HG03575 (cell line): ENCODE measurements around the gene TSR1.

ENCODE experiments used
- ATAC-seq: cut with Tn5 transposase; IDR thresholded peaks from one replicate; pipeline ENCODE4 v1.9.1; 2021; ENCODE audit not compliant: unreplicated experiment, insufficient number of reproducible peaks, low FRiP score; ENCODE audit errors: extremely low read depth

TSR1 gene

DNA sequence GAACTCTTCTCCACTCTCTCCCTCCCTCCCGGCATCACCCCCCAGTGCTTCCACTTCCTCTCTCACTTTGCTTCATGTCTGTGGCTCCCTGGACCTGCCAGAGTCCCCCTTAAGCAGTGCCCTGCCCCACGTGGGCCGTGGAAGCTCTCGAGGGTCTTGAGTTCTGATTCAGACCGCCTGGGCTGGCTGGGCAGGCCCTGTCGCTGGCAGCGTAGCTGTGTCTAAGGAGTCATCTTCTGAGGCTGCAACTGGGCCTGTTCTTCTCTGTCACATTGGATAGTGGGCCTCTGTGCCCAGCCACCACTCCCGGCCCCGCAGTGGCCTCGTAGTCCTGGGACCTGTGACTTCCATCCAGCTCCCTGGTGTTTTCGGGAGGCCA is 33.9 kb upstream of the TSR1 start:
- ATAC-seq = no peak

DNA sequence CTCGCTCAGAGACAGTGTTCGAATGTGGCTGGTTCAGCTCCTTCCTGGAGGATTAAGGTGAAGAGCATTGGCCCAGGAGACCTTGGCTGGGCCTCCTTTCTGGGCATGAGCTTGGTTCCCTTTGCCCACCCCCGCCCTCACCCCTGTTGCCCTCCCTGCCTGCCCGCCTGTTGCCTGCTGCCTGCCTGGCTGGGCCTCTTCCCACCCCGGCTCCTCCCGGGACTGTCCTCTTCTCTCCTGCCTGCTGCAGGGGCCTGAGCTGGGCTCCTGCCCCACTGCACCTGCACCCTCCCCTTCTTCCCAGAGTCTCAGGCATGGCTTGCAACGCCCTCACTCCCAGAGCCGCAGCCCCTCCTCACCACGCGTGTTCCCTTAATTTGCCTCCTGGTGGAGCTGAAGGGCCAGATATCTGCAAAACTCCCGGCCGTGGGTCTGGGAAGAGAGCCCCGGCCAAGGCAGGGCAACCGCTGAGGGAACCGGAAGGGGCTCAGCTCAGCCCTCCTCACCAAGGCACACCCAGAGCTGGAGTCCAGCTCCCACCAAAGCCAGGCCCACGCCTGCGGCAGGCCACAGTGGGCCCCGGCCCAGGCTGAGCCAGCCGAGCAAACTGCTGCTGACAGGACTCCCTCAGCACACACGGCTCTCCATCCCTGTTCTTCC is 33.4 kb upstream of the TSR1 start:
- ATAC-seq = no peak

DNA sequence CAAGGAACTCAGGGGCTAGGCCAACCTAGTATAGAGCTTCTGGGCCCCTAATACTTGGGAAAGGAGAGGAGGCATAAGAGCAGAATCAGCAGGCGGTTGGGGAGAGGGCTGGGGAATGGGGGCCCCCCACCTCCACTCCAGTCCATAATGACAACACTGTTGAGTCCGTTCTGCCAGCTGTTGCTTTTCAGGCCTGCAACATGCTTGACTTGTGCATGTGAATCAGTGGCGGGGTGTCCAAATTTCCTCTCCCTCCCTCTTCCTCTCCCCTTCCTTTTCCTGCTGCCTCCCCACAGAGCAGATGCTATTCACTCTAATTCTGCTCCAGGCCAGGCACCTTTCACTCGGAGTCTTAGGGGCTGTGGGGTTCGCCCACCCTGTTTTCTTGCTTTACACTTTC is 32.8 kb upstream of the TSR1 start:
- no peak for ATAC-seq

DNA sequence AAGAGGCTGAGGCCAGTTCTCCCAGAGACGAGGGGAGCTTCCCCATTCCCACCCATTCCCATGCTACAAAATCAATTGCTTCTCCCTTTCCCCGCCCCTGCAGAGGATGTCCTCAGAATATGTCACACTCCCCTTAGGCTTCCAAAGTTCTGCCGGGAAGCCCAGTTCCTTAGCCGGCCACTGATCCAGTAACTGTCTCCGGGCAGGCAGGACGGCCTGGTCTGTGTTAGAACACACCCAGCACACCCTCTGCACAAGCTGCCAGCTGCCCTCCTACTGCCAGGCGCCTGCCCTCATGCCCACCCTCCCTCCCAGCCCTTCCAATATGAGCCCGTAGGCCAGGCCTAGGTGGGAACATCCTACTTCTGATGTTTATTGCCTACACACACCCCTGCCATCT is 32.1 kb upstream of the TSR1 start:
- ATAC-seq = no peak

DNA sequence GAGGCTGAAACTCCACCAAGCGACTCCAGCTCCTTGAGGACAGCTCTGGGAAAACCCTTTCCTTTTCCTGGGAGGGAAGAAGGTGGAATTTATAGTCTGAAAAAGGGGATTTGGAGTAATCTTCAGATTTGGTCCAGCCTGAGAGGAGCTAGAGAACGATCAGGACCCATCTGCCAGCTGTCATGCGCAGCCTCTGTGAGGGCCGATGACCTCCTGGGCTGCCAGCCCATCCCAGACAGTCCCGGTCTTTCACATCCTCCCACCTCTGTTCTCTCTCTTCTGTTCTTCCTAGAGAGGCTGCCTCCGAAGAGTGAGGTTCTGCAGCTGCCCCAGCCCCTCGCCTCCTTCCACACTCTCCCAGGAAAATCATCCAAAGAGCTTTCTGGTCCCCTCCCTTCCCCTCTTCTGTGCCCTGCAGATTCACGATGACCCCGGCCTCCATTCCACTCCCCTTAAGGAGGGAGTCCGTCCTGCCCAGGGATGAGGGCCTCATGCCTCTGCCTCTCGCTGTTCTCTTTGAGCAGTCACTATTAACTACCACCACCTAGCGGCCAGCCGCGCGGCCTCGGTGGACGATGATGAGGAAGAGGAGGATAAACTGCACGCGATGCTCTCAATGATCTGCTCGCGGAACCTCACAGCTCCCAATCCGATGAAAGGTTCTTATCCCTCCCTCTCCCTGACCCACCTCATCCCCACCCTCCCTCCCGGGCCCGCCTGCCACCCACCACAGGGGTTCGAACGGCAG is 30.7 kb upstream of the TSR1 start:
- no peak for ATAC-seq

DNA sequence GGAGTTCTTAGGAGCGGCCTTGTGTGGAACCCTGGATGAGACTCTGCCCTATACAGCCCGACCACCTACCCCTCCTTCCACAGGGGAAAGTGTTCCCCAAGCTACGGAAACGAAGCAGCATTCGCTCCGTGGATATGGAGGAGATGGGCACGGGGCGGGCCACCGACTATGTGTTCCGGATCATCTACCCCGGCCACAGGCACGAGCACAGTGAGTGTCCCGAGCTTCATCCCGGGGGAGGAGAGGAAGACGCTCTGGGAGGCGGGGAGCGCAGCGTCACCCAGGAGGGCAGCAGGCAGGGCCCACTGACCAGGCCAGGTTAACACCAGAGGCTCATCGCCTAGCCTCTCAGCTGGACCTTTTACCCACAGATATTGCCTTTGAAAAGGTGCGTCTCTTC is 28.9 kb upstream of the TSR1 start:
- ATAC-seq = no peak

DNA sequence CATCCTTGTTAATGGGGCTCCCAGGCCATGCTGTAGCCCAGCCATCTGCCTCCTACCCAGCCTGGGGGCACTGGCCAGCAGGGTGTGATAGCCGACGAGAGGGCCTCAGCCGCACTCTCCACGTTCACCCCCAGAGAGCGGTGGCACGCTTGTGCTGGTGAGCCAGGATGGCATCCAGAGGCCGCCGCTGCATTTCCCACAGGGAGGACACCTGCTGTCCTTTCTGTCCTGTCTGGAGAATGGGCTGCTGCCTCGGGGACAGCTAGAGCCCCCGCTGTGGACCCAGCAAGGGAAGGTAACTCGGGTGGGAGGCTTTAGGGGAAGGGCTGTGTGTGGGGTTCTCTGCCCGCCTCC is 28.5 kb upstream of the TSR1 start:
- ATAC-seq = no peak

DNA sequence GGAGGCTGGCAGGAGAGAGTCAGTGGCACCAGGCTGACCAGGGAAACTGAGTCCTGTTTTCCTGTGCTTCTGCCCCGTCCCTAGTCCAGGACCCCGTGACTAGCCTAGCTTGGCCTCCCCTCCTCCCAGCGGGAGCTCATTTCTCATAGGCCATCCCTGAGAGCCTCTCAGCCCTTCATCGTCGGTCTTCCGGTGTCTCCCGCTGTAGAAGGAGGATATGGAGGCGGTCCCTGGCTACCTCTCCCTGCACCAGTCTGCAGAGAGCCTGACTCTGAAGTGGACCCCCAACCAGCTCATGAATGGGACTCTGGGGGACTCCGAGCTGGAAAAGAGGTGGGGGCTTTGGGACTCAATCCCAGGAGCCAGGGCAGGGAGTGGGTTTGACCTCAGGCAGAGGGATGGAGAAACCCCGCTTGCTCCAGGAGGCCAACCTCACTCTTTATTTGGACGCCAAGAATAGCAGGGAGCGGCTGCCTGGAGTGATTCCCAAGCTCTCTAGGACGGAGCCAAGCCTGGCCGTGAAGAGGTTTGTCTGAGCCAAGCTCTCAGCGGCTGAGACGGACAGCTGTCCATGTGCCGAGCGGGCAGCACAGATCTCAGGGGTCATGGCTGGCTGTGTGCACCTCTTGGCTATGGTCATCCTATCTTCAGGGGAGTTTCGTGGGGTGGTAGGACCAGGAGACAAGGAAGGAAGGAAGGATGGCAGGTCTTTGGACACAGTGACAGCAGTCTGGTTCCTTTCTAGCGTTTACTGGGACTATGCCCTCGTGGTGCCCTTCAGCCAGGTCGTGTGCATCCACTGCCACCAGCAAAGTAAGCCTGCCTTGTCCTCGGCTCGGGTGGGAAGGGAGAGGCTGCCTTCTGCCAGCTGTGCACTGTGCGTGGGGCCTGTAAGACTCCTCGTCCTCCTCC is 27.9 kb upstream of the TSR1 start:
- no peak for ATAC-seq

DNA sequence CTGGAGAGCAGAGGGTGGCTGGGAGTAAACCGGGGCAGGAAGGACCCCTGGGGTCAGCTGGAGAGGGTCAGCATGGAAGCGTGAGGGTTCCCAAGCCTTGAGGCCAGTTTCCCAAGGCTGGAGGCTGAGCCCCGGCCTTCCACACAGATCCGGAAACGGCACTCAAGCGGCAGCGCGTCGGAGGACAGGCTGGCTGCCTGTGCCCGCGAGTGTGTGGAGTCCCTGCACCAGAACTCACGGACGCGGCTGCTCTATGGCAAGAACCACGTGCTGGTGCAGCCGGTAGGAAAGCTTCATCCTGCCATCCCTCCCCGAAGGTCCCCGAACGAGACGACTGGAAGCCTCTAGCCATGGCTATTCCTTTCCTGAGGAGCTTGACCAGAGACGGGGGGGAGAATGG is 27.1 kb upstream of the TSR1 start:
- no peak for ATAC-seq

DNA sequence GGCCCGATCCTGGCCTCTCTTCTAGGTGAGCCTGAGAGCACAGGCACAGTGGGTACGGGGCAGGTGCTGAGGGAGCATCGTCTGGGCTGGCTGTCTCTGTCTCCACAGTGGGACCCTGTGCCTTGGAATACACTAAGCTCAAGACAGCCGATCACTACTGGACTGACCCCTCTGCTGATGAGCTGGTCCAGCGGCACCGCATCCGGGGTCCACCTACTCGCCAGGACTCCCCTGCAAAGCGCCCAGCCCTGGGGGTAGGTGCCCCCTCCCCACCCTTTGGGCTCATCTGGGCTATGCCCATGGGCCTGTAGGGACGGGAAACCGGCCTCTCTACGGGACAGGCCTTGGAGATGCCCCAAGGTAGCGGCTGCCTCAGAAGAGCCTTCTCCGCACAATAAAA is 26.6 kb upstream of the TSR1 start:
- no peak for ATAC-seq

DNA sequence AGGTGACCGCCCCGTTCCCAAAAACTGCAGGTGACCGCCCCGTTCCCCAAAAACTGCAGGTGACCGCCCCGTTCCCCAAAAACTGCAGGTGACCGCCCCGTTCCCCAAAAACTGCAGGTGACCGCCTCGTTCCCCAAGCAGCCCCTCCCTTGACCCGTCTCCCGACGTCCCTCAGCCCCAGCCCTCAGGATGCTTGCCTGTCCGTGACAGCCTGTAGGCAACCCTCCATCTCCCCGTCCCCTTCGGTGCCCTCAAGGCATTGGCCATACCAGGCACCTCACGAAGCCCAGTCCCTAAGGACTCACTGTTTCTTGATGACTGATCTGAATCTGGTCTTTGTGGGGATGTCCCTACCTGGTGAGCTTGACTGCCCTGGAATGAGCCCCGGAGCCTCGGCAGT is 26.2 kb upstream of the TSR1 start:
- ATAC-seq = no peak

DNA sequence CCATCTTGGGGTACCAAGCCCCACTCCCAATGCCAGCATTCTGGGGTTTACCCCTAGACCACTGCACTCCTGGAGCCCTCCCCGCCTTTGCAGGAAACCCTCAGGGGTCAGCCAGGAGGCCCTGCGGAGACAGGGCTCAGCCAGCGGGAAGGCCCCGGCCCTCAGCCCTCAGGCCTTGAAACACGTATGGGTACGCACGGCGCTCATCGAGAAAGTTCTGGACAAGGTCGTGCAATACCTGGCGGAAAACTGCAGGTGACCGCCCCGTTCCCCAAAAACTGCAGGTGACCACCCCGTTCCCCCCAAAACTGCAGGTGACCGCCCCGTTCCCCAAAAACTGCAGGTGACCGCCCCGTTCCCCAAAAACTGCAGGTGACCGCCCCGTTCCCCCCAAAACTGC is 25.8 kb upstream of the TSR1 start:
- no peak for ATAC-seq

DNA sequence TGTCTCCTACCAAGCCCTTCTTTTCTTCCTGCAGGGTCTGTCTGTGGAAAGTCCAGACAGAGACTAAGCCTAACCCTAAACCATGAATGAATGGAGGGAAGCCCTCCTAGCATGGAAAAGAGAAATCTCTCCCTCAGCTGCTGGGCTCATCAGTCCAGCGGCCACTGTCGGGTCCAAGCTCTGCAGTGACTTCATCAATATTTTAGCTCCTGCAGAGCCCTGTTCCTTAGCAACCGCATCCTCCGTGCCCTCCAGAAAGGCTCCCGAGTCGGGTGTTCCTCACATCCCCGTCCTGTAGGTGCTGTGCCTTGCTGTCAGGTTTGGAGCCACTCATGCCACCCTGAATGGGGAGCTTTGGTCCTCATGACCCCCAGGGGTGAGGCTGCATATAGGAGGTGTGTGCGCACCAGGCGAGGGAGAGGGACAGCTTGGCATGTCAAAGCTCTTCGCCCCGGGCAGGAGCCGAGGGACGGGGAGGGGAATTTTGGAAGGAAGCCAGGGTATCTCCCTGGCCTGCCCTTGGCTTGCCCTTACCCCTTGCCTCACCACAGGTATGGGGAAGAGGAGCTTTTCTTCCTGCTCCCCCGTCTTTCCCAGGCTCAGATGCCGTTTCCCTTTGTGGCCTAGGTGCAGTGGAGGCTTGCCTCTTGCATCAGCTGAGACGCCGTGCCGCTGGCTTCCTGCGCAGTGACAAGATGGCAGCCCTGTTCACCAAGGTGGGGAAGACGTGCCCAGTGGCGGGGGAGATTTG is 24.9 kb upstream of the TSR1 start:
- ATAC-seq = no peak

DNA sequence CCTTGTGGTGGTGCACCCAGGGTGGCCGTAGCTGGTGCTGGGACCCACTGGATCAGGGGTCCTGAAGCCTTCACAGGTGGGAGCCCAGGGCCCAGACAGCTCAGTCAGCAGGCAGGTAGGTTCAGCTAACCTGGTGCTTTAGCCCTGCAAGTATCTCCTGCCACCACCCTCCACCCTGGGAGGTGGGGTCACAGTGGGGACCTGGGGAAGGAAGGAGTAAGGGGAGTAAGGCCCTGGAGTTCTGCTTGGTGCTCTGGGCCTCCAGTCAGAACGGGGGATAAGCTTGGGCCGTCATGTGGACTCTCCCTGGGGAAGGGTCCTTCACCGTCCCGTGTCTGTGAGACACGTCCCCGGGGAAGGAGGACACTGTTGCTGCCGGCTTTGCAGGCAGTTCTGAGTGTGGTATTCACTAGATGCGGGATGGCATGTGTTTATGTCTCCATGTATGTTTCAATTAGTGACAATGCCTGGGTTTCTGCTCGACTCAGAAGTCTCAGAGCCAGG is 21.7 kb upstream of the TSR1 start:
- ATAC-seq = no peak

DNA sequence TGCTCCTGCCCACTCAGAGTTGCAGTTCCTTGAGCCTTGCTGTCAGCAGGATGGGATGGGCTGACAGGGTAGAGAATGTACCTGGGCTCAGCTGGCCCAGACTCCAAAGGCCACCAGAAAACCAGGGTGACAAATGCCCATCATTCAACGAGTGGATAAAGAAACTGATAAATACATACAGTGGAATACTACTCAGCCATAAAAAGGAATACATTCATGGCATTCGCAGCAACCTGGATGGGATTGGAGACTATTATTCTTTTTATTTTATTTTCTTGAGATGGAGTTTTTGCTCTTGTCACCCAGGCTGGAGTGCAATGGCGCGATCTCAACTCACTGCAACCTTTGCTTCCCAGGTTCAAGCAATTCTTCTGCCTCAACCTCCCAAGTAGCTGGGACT is 21.0 kb upstream of the TSR1 start:
- no peak for ATAC-seq

DNA sequence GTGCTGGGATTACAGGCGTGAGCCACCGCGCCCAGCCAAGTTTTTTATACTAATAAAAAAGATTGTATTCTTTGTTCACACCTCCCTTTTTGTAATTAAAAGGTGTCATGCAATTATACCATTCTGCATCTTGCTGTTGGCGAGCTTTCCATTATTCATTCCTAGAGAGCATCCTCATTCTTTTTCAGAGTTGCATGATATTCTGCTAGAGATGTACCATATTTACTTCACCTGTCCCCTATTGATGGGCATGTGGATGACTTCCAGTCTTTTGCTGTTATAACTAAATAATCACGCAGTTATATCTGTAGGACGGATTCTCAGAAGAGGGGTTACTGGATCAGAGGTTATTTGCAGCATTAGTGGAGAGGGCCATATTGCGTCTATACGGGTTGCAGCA is 18.1 kb upstream of the TSR1 start:
- ATAC-seq = no peak

DNA sequence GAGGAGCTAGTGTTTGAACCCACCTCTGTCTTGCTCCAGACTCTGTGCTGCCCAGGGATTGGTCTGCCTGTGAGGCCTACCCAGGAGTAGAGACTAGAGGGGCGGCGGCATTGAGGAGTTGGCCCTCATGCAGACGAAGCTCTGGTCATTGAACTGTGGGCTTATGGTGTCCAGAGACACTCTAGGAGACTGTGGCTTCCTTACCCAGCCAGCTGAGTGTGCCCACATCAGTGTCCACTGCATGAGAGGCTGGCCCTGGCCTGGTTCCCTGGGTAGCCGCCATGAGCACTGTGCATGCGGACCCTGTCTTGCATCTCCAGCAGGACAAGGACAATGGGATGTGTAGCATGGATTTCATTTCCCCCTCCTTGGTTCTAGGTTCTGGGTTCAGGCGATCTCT is 15.0 kb upstream of the TSR1 start:
- no peak for ATAC-seq

DNA sequence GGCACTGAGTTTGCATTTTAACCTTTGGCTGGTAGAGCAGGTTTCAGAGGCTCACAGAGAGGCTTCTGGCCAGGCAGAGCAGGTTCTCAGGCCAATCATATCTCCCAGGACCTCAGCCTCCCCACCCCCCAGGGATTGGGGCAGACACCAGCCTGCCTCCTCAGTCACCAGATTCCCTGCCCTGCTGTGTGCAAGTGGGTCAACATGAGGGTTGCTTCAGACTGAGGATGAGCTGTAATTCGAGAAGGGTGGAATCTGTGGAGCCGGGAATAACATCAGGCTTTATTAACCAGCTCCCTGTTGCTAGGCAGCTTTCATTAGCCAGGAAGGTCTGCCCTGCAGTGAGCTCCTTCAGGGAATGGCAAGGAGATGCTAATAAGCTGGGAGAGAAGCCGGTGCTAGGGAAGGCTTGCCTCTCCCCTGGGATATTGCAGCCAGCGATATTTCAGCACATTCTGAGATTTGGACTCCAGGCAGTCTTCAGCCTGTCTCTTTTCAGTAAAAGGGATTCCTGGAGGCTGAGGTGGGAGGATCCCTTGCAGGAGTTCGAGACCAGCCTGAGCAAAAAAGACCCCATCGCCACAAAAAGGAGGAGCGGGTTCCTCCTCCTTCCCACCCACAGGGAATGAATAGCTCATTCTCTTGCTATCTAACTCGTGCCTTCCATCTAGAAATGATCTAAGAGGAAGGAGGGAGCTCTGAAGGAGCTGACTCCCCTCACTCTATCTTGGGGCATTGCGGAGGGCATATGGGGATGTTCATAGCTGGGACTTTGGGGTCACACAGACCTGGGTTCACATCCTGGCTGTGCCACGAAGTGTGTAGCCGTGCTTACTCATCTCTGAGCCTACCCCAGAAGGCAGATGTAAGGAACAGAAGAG is 11.8 kb upstream of the TSR1 start:
- ATAC-seq = no peak
